H1 (cell line): ENCODE results near the gene ARID3B. TPM values are rescaled to one million over a fixed set of nuclear protein-coding genes. Genes with fewer than 3 reads are reported as not detected.

Source experiments
- CTCF ChIA-PET: fragments of 300-600 bp; sonication (Branson Sonifier 250); formaldehyde crosslinking; loops from one replicate; lab custom pipeline; 2021; ENCODE audit not compliant: partially characterized antibody; lab: Charles Lee
- POLR2A ChIA-PET: fragments of 300-600 bp; sonication (Branson Sonifier 250); formaldehyde crosslinking; loops from one replicate; lab custom pipeline; 2021; ENCODE audit warnings: inconsistent platforms; ENCODE audit not compliant: partially characterized antibody; lab: Charles Lee
- DNase-seq, 2 experiments: peaks; one replicate each; pipeline versions ENCODE4 v3.0.0 to v3.0.0-alpha.2; 2010 to 2022; ENCODE audit warnings: low spot score in 2 of 2, low read depth in 1 of 2, mixed read lengths in 1 of 2
- FAIRE-seq: peaks from 2 replicates; lab custom pipeline; 2011; peaks lifted over from hg19 to GRCh38; lab: Jason Lieb, UNC
- H2AFZ ChIP-seq: 2 replicates; pipeline ENCODE4 v1.8.1; 2012; ENCODE audit warnings: low read length, inconsistent platforms
- H2AK5ac ChIP-seq: 2 replicates; pipeline ENCODE4 v1.6.1; 2013; ENCODE audit warnings: low read depth, low read length
- H2BK120ac ChIP-seq: replicated peaks from 2 replicates; pipeline ENCODE3; 2013; ENCODE audit warnings: low read depth, low read length, inconsistent platforms
- H2BK12ac ChIP-seq: 2 replicates; pipeline ENCODE4 v1.6.1; 2013; ENCODE audit warnings: low read depth, low read length
- H2BK15ac ChIP-seq: 2 replicates; pipeline ENCODE4 v1.6.1; 2013; ENCODE audit warnings: low read length
- H2BK20ac ChIP-seq: 2 replicates; pipeline ENCODE4 v1.6.1; 2013; ENCODE audit warnings: low read length
- H2BK5ac ChIP-seq: 2 replicates; pipeline ENCODE4 v1.6.1; 2013; ENCODE audit warnings: low read depth, low read length
- H3K14ac ChIP-seq: 2 replicates; pipeline ENCODE4 v1.6.1; 2013; ENCODE audit warnings: inconsistent platforms; ENCODE audit not compliant: insufficient read length
- H3K18ac ChIP-seq: 2 replicates; pipeline ENCODE4 v1.6.1; 2013; ENCODE audit warnings: low read length; ENCODE audit errors: extremely low read depth
- H3K23ac ChIP-seq: 2 replicates; pipeline ENCODE4 v1.6.1; 2013; ENCODE audit warnings: inconsistent platforms; ENCODE audit not compliant: insufficient read length
- H3K23me2 ChIP-seq: 2 replicates; pipeline ENCODE4 v1.6.1; 2013; ENCODE audit warnings: low read depth, low read length
- H3K27ac ChIP-seq: 2 replicates; pipeline ENCODE4 v1.6.1; 2011; ENCODE audit warnings: low read depth, low read length, inconsistent platforms
- H3K27me3 ChIP-seq, 4 experiments: replicated peaks in 1 of 4; 1 replicate in 1 of 4; 2 replicates in 3 of 4; pipeline versions ENCODE4 v1.6.1 to v1.8.1; 2011 to 2013; ENCODE audit warnings: low read length in 3 of 4, mild to moderate bottlenecking in 3 of 4, inconsistent platforms in 2 of 4, mixed read lengths in 2 of 4, moderate library complexity in 1 of 4; ENCODE audit not compliant: control insufficient read depth in 3 of 4, insufficient read depth in 3 of 4; ENCODE audit errors: extremely low read depth in 1 of 4
- H3K36me3 ChIP-seq, 4 experiments: 2 replicates each; pipeline versions ENCODE4 v1.6.1 to v1.8.1; 2011 to 2013; ENCODE audit warnings: mild to moderate bottlenecking in 4 of 4, low read length in 3 of 4, moderate library complexity in 2 of 4, control low read depth in 1 of 4, inconsistent platforms in 1 of 4; ENCODE audit not compliant: insufficient read depth in 4 of 4, control insufficient read depth in 2 of 4
- H3K4ac ChIP-seq: replicated peaks from 2 replicates; pipeline ENCODE3; 2013; ENCODE audit warnings: low read length, low read depth, mixed read lengths, inconsistent platforms; ENCODE audit not compliant: insufficient read length
- H3K4me1 ChIP-seq, 4 experiments: replicated peaks in 1 of 4; 1 replicate in 1 of 4; 2 replicates in 3 of 4; pipeline versions ENCODE4 v1.6.1 to v1.8.1; 2011 to 2013; ENCODE audit warnings: low read length in 3 of 4, inconsistent platforms in 2 of 4, mixed read lengths in 1 of 4; ENCODE audit not compliant: insufficient read depth in 4 of 4, control insufficient read depth in 3 of 4
- H3K4me2 ChIP-seq, 2 experiments: 2 replicates each; pipeline versions ENCODE4 v1.6.1 to v1.8.1; 2011 to 2013; ENCODE audit warnings: low read depth in 2 of 2, low read length in 2 of 2, control low read depth in 1 of 2, inconsistent platforms in 1 of 2, mild to moderate bottlenecking in 1 of 2; ENCODE audit not compliant: insufficient read depth in 1 of 2
- H3K4me3 ChIP-seq, 4 experiments: fragments of 200-600, 300-600 bp in 1 of 4; sonication (generic), shearing (Covaris generic), sonication (Bioruptor Twin) in 1 of 4; 2 replicates each; pipeline versions ENCODE4 v1.5.1 to v1.8.1; 2011 to 2016; ENCODE audit warnings: low read length in 4 of 4, low read depth in 3 of 4, control low read depth in 2 of 4, inconsistent platforms in 2 of 4, mild to moderate bottlenecking in 2 of 4, mixed read lengths in 1 of 4, moderate library complexity in 1 of 4; ENCODE audit not compliant: insufficient read depth in 2 of 4; ENCODE audit errors: extremely low read depth in 1 of 4
- H3K56ac ChIP-seq: replicated peaks from 2 replicates; pipeline ENCODE3; 2013; ENCODE audit warnings: low read depth, mild to moderate bottlenecking, mixed read lengths, low read length, inconsistent platforms; ENCODE audit not compliant: insufficient read length
- H3K79me1 ChIP-seq: 2 replicates; pipeline ENCODE4 v1.6.1; 2013; ENCODE audit warnings: low read depth, low read length, control low read depth
- H3K79me2 ChIP-seq, 2 experiments: 2 replicates each; pipeline versions ENCODE4 v1.6.1 to v1.8.1; 2012 to 2013; ENCODE audit warnings: low read length in 2 of 2, mild to moderate bottlenecking in 2 of 2, inconsistent platforms in 1 of 2; ENCODE audit not compliant: insufficient read depth in 2 of 2, control insufficient read depth in 1 of 2
- H3K9ac ChIP-seq, 4 experiments: replicated peaks in 1 of 4; 1 replicate in 1 of 4; 2 replicates in 3 of 4; pipeline versions ENCODE4 v1.6.1 to v1.8.1; 2011 to 2013; ENCODE audit warnings: low read depth in 3 of 4, low read length in 3 of 4, control low read depth in 2 of 4, mild to moderate bottlenecking in 2 of 4, moderate library complexity in 2 of 4, inconsistent platforms in 1 of 4; ENCODE audit errors: extremely low read depth in 1 of 4
- H3K9me3 ChIP-seq, 2 experiments: 2 replicates each; pipeline versions ENCODE4 v1.6.1 to v1.8.1; 2012 to 2013; ENCODE audit warnings: mild to moderate bottlenecking in 2 of 2, moderate library complexity in 2 of 2, control low read depth in 1 of 2, inconsistent platforms in 1 of 2, low read depth in 1 of 2, low read length in 1 of 2, mixed read lengths in 1 of 2; ENCODE audit not compliant: insufficient read depth in 2 of 2
- H4K20me1 ChIP-seq, 2 experiments: replicated peaks in 1 of 2; 2 replicates each; pipeline versions ENCODE3 to v1.8.1; 2011 to 2013; ENCODE audit warnings: inconsistent platforms in 2 of 2, low read length in 2 of 2, mild to moderate bottlenecking in 1 of 2; ENCODE audit not compliant: insufficient read depth in 2 of 2, control insufficient read depth in 1 of 2
- H4K5ac ChIP-seq: 2 replicates; pipeline ENCODE4 v1.6.1; 2013; ENCODE audit warnings: low read length, low read depth, mixed read lengths, inconsistent platforms; ENCODE audit not compliant: insufficient read length
- H4K8ac ChIP-seq: 2 replicates; pipeline ENCODE4 v1.8.0; 2013; ENCODE audit warnings: mild to moderate bottlenecking, moderate library complexity, low read length, inconsistent platforms; ENCODE audit not compliant: insufficient read depth; ENCODE audit errors: extremely low read depth
- H4K91ac ChIP-seq: replicated peaks from 2 replicates; pipeline ENCODE3; 2013; ENCODE audit warnings: low read length, mixed read lengths, inconsistent platforms; ENCODE audit not compliant: insufficient read length
- ASH2L ChIP-seq: fragments of 200-600, 300-600 bp; sonication (generic); IDR thresholded peaks from one replicate; pipeline ENCODE4 v1.7.1; 2017; ENCODE audit warnings: low read length
- CBX8 ChIP-seq: fragments of 300-800, 300-1000 bp; sonication (generic); IDR thresholded peaks from 2 replicates; pipeline ENCODE4 v1.7.1; 2016; ENCODE audit warnings: low read depth, low read length, borderline replicate concordance
- FOSL1 ChIP-seq: IDR thresholded peaks from 2 replicates; pipeline ENCODE4 v1.6.1; 2011; ENCODE audit warnings: mild to moderate bottlenecking, low read depth, low read length, moderate library complexity; ENCODE audit not compliant: insufficient read depth
- GTF2F1 ChIP-seq: IDR thresholded peaks from 2 replicates; pipeline ENCODE4 v1.6.1; 2012; ENCODE audit warnings: low read depth, low read length, improper control_type of control experiment, borderline replicate concordance
- KDM5A ChIP-seq: fragments of 200-600 bp; IDR thresholded peaks from 2 replicates; pipeline ENCODE4 v1.7.1; 2012; ENCODE audit warnings: mild to moderate bottlenecking, low read length, inconsistent platforms, mixed read lengths
- NRF1 ChIP-seq: IDR thresholded peaks from 2 replicates; pipeline ENCODE4 v1.6.1; 2011; ENCODE audit warnings: mild to moderate bottlenecking, low read depth, low read length, improper control_type of control experiment
- POLR2AphosphoS5 ChIP-seq: IDR thresholded peaks from 2 replicates; pipeline ENCODE4 v1.6.1; 2011; ENCODE audit warnings: low read depth, low read length
- RFX5 ChIP-seq: IDR thresholded peaks from 2 replicates; pipeline ENCODE4 v1.6.1; 2011; ENCODE audit warnings: low read depth, low read length, improper control_type of control experiment, borderline replicate concordance
- SIRT6 ChIP-seq: IDR thresholded peaks from one replicate; pipeline ENCODE4 v1.7.1; 2012; ENCODE audit warnings: low read length, inconsistent platforms
- SIX5 ChIP-seq: IDR thresholded peaks from 2 replicates; pipeline ENCODE4 v1.6.1; 2011; ENCODE audit warnings: mild to moderate bottlenecking, low read depth, low read length
- SP4 ChIP-seq: IDR thresholded peaks from 2 replicates; pipeline ENCODE4 v1.6.1; 2012; ENCODE audit warnings: low read length, inconsistent platforms
- TAF1 ChIP-seq: IDR thresholded peaks from 2 replicates; pipeline ENCODE4 v1.6.1; 2011; ENCODE audit warnings: mild to moderate bottlenecking, low read depth, low read length
- WGBS, 2 experiments: shearing (Covaris generic) in 1 of 2; methylation state at CpG; one replicate each; pipeline versions ENCODE4 v1.1.6 to v1.1.7; 2013 to 2015; ENCODE audit warnings: low lambda C conversion rate in 2 of 2, mixed read lengths in 2 of 2, inconsistent platforms in 1 of 2, low coverage in 1 of 2, missing lambda C conversion rate in 1 of 2; ENCODE audit not compliant: insufficient replicate concordance in 2 of 2, insufficient coverage in 1 of 2, insufficient read length in 1 of 2; ENCODE audit errors: extremely low coverage in 1 of 2, missing lambda C conversion rate in 1 of 2; 5-methylcytosine and 5-hydroxymethylcytosine counted together
- polyA plus RNA-seq, 7 experiments: library from polyadenylated mRNA; depleted of rRNA in 3 of 7; stranded (reverse) in 5 of 7; unstranded in 2 of 7; fragments of >200 nt in 5 of 7; fragments of 200-250 nt in 2 of 7; gene quantifications; 1 replicate in 5 of 7; 2 replicates in 1 of 7; 4 replicates in 1 of 7; pipeline versions ENCODE4 v1.2.1 to v1.2.3, GENCODE V29; 2011 to 2013; ENCODE audit warnings: missing spikeins in 2 of 7, mixed read lengths in 2 of 7
- total RNA-seq: library from RNA; stranded (reverse); fragmentation: NEBNext Ultra II Directional; extraction: Animal tissue kit (Norgen Biotek cat#: 25700); gene quantifications from 2 replicates; pipeline ENCODE4 v1.2.1, GENCODE V29; 2021
- TF ChIP-seq, protein P1 (sequence below): IDR thresholded peaks from 2 replicates; pipeline ENCODE4 v1.6.1; 2011; ENCODE audit warnings: low read depth, mild to moderate bottlenecking, low read length; ENCODE audit not compliant: insufficient read depth
- TF ChIP-seq, protein P2 (sequence below): IDR thresholded peaks from 2 replicates; pipeline ENCODE4 v1.6.1; 2012; ENCODE audit warnings: inconsistent platforms

ARID3B gene
- total and polyA plus RNA-seq, 2 of the 8 experiments (the other 6 are each of a cell fraction or from before 2014, with no cell fraction given): 81.0 to 115 TPM

DNA sequence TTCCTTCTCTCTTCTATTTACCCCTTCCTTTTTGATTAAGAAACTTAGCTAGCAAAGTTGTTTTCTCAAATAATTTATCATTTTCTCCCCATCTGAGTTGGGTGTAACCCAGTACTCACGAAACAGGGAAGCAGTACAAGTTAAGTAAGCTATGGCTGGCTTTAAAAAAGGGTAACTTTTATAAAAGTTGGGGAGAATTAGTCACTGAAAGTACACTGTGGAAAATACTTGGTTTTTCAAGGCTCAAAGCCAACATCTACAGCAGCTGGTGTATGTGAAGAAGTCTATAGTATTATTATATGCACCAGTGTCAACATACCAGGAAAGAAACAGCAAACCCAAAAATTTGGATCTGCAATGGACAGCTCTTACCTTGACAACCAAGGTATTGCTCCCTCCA lies 100.1 kb downstream of the ARID3B start:
- H3K4me2 ChIP-seq: no peak overlapping the region
- WGBS, 2 experiments: 100% methylated on average over 1 of the region's 1 CpG; no CpG with 5 or more reads in 1 of the 2 experiments
- TF ChIP-seq GTF2F1 (no peak), TAF1 (no peak), POLR2AphosphoS5 (no peak), NRF1 (no peak), CBX8 (no peak), KDM5A (no peak), SP4 (no peak), ASH2L (no peak), RFX5 (no peak), FOSL1 (no peak), SIX5 (no peak), SIRT6 (no peak)
- TF ChIP-seq, protein P1, sequence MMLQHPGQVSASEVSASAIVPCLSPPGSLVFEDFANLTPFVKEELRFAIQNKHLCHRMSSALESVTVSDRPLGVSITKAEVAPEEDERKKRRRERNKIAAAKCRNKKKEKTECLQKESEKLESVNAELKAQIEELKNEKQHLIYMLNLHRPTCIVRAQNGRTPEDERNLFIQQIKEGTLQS: no peak
- TF ChIP-seq, protein P2, sequence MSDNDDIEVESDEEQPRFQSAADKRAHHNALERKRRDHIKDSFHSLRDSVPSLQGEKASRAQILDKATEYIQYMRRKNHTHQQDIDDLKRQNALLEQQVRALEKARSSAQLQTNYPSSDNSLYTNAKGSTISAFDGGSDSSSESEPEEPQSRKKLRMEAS: no peak

More for the DNA sequence above, 100.1 kb downstream of the ARID3B start:
- Histone ChIP-seq H2BK120ac (no peak overlapping the region), H3K23ac (no peak overlapping the region), H3K9me3 (no peaks in the 10 kb centered on the region), H4K8ac (no peak overlapping the region), H2BK15ac (no peak overlapping the region), H3K36me3 (peaks cover 0 to 20% (median 2%) of the 10 kb centered on the region in 4 experiments; a peak in 4 of 8 replicates), H3K4me3 (no peak overlapping the region), H3K9ac (no peak overlapping the region), H2AK5ac (no peak overlapping the region), H3K18ac (no peak overlapping the region), H3K4me1 (peaks cover 0 to 13% (median 11%) of the 10 kb centered on the region in 4 experiments; a peak in 4 of 7 replicates), H2BK12ac (no peak overlapping the region), H3K79me2 (0 out of 4 replicates have a peak, but pooled peaks cover 0 to 6% of the 10 kb centered on the region in 2 experiments), H4K5ac (no peak overlapping the region), H3K4ac (no peak overlapping the region), H3K79me1 (peaks cover 6% of the 10 kb centered on the region; the same call in 1 of the 2 replicates), H3K27ac (no peak overlapping the region), H2BK5ac (no peak overlapping the region), H3K14ac (no peak overlapping the region), H2AFZ (no peak overlapping the region), H3K27me3 (no peaks in the 10 kb centered on the region), H4K91ac (no peak overlapping the region), H2BK20ac (no peak overlapping the region), H3K23me2 (no peaks in the 10 kb centered on the region), H3K56ac (no peak overlapping the region), H4K20me1 (peaks cover 4 to 6% of the 10 kb centered on the region in 2 experiments)
- DNase-seq (no peak), FAIRE-seq (no peak)
- ChIA-PET POLR2A (interaction anchor here (0.9 to 5.3 kb wide), 5 partner anchors 9 to 121 kb away, joined by 3 to 32 read pairs (median 4); no protein-coding TSS in a partner anchor), CTCF (interaction anchor here (0.6 to 37.5 kb wide), 7 partner anchors 8 to 134 kb away, joined by 3 to 1439 read pairs (median 4); partner anchors contain the start of genes CLK3, CSK, CYP1A1 and CYP1A2)
